Non-pigmented ciliary epithelial cell (primary cell): ENCODE data around the gene ESPNL.

ENCODE experiments used
- DNase-seq: peaks from one replicate; pipeline ENCODE4 v3.0.0-alpha.2; 2010; ENCODE audit warnings: low read depth

The ESPNL gene

GRCh38 chr2:238098901-238099713 is 1.0 kb upstream of the ESPNL start:
- DNase-seq: no peak

- DNase-seq: no peak
These were observed 459 bp upstream of the ESPNL start for GRCh38 chr2:238099714-238100048.

- no peak for DNase-seq
These were observed 956 bp downstream of the ESPNL start for GRCh38 chr2:238100821-238101771.

- DNase-seq: no peak
These were observed 2.0 kb downstream of the ESPNL start for GRCh38 chr2:238101891-238102841.

- DNase-seq: no peak
These were observed 2.7 kb downstream of the ESPNL start for GRCh38 chr2:238102865-238103264.

- DNase-seq: no peak
These were observed 3.5 kb downstream of the ESPNL start for GRCh38 chr2:238103465-238104225.

GRCh38 chr2:238104226-238104690 is 4.1 kb downstream of the ESPNL start:
- no peak for DNase-seq

GRCh38 chr2:238104691-238105371 is 4.7 kb downstream of the ESPNL start:
- DNase-seq: no peak

GRCh38 chr2:238105506-238106338 is 5.6 kb downstream of the ESPNL start:
- DNase-seq: no peak

- no peak for DNase-seq
These were observed 6.2 kb downstream of the ESPNL start for GRCh38 chr2:238106339-238106697.

GRCh38 chr2:238106698-238107524 is 6.8 kb downstream of the ESPNL start:
- no peak for DNase-seq

- no peak for DNase-seq
These were observed 7.6 kb downstream of the ESPNL start for GRCh38 chr2:238107525-238108422.

GRCh38 chr2:238108423-238109183 is 8.5 kb downstream of the ESPNL start:
- DNase-seq: no peak

GRCh38 chr2:238113611-238114010 is 13.5 kb downstream of the ESPNL start:
- DNase-seq: no peak

- DNase-seq: no peak
These were observed 14.2 kb downstream of the ESPNL start for GRCh38 chr2:238114331-238114841.

- DNase-seq: no peak
These were observed 14.9 kb downstream of the ESPNL start for GRCh38 chr2:238114851-238115660.
